Urothelium cell line (cell line): ENCODE measurements around the gene EXOC2.

Source experiments
- DNase-seq: peaks from one replicate; pipeline ENCODE4 v3.0.0; 2011; ENCODE audit warnings: low spot score, mixed read lengths
- FAIRE-seq: peaks from 2 replicates; lab custom pipeline; 2011; peaks lifted over from hg19 to GRCh38; lab: Jason Lieb, UNC

The EXOC2 gene

DNA sequence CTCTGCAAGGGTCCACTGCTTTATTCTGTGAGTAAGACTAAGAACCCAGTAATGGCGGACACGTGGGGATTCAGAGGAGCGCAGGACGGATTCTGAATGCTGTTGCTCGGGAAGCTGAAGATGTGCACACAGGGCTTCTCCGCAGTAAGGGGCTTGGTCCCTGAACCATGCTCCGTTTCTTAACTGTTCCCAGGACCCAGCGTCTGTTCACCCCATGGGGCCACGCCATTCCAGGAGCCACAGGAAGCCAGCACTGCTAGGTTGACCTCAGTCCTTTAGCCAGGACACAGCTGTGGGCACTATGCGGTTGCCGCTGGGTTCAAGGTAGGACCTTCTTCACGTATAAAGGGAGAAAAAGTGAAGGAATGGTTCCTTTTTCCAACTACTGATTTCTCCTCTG, 241.6 kb downstream of the EXOC2 start:
- no peak for DNase-seq

DNA sequence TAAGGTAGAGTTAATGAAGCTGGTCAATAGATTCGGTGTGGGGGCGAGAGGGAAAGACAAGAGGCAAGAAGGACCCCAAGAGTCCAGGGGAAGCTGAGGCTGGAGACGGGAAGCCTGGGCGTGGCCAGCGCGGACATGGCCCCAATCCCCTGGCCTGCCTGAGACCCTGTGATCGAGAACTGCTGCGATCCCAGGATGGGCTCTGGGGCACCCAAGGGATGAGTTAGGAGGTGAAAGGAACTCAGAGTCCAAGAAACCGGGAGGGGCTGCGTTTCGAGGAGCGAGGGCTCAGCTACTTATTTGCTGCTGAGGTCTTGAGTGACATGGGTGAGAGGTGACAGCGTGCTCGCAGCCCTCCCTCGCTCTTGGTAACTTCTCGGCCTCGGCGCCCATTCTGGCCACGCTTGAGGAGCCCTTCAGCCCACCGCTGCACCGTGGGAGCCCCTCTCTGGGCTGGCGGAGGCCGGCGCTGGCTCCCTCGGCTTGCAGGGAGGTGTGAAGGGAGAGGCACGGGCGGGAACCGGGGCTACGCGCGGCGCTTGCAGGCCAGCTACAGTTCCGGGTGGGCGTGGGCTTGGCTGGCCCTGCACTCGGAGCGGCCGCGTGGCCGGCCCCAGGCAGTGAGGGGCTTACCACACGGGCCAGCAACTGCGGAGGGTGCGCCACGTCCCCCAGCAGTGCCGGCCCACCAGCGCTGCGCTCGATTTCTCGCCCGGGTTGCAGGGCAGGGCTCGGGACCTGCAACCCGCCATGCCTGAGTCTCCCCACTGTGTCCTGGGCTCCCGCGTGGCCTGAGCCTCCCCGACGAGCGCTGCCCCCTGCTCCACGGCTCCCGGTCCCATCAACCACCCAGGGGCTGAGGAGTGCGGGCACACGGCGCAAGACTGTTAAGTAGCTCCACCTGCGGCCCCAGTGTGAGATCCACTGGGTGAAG, 243.2 kb downstream of the EXOC2 start:
- DNase-seq (no peak), FAIRE-seq (no peak)

More for the DNA sequence above, 241.6 kb downstream of the EXOC2 start:
- FAIRE-seq: no peak

DNA sequence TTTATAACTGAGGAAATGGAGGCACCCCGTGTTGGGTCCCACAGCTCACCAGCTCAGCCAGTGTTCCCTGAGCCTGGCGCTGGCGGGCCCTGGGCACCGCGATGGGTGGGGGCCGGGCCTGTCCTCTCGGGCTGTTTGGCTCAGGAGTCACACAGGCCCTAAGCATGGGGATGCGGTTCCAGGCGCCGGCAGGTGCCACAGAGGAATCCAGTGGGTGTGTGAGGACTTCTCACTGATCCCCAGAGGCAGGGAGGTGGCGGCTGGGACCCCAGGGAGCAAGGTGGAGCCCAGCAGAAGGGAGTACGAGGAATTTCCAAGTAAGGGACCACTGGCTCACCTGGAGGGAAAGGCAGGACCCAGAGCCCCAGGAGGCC, 243.9 kb downstream of the EXOC2 start:
- no peak for DNase-seq
- no peak for FAIRE-seq

DNA sequence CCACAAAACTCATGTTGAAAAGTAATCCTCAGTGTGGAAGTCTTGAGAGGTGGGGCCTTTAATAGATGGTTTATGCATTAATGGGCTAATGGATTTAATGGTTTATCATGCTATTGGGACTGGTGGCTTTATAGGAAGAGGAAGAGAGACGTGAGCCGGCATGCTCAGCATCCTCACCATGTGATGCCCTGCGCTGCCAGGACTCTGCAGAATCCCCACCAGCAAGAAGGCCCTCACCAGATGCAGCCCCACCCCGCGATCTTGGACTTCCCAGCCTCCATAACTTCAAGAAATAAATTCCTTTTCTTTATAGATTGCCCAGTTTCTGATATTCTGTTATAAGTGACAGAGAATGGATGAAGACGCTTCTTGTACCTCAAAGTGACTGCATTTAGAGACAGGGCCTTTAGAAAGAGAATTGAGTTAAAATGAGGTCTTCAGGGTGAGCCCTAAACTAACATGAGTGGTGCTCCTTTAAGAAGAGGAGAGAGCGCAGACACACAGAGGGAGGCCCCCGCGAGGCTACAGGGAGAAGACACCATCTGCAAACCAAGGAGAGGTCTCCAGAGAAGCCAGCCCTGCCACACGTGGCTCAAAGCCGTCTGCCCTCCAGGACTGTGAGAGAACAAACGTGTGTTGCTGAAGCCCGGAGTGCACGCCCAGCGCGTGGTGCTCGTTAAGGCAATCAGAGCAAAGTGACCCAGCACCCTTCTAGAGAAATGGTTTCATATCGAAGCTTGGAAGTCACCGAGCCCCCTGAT, 244.5 kb downstream of the EXOC2 start:
- FAIRE-seq: no peak
- DNase-seq: no peak

DNA sequence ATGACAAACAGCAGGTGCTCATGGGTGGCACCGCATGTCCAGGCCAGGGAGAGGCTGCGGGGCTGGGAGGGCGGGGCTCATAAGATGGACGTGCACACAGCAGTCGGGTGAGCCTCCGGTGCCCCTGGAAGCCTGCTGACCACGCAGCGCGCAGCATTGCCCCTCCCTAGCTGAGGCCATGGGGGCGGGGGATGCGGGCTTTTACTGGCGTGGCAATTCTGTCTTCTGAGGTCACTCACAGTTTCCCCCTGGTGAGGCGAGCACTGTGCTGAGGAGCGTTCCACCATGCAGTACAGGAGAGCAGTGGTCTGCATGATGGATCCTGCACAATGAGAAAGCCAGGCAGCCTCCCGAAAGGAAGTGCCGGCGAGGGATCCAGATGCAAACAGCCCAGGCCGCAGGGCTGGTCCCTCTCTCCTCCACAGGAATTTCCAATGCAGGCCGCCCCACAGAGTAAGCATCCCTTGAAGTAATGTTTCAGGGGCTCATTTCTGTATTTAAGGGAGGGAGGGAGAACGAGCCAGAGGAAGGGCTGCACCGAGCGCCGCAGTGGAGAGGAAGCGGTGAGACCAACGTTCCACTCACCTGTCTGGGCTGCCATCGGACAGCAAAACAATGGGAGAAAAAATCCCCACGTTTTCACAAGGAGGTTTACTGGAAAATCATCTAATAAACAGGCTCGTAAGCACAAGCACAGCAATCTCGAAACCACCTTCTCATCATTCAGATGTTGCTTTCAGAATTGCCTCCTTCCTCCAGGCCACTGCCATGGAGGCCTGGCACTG, 245.4 kb downstream of the EXOC2 start:
- no peak for FAIRE-seq
- no peak for DNase-seq

DNA sequence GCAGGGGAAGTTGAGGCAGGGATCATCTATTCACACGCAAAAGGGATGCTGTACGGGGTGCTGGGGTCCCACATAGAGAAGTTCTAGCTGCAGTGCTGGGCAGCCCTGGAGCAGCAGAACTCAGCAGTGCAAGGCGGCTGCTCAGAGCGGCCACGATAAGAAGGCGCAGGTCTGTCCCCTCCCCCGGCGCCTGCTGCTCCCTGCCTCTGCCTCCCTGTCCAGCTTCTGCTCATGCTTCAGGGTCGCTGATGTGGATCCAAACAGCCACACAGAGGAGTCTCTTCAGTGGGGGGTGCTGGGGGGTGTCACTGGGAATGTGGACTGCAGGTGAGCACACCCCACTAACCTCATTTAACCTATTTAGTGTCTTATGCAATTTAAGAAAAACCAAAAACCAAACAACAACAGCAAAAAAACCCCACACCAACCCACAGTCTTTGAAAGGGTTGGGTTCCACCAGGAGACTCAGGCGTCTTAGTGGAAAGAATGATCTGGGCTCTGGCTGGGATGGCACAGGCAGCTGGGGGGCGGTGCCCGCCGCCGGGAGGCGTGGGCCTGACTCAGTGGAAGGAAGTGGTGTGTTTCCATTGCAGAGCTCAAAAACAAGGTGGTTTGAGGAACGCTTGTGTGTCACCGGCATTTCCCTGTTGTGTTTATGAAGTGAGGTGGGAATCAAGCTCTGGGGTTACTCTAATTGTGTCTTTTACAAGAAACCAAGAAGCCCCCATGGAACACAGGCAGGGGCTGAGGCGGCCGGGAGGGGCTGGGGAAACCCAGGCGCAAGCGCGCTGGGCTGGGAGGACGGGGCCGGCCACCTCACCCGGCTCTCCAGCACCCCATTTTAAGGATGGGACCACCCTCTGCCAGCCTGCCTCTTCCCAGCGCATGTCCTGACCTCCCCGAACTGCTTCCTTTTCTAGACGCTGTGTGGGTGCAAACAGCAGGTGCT, 246.2 kb downstream of the EXOC2 start:
- no peak for FAIRE-seq
- DNase-seq: no peak

DNA sequence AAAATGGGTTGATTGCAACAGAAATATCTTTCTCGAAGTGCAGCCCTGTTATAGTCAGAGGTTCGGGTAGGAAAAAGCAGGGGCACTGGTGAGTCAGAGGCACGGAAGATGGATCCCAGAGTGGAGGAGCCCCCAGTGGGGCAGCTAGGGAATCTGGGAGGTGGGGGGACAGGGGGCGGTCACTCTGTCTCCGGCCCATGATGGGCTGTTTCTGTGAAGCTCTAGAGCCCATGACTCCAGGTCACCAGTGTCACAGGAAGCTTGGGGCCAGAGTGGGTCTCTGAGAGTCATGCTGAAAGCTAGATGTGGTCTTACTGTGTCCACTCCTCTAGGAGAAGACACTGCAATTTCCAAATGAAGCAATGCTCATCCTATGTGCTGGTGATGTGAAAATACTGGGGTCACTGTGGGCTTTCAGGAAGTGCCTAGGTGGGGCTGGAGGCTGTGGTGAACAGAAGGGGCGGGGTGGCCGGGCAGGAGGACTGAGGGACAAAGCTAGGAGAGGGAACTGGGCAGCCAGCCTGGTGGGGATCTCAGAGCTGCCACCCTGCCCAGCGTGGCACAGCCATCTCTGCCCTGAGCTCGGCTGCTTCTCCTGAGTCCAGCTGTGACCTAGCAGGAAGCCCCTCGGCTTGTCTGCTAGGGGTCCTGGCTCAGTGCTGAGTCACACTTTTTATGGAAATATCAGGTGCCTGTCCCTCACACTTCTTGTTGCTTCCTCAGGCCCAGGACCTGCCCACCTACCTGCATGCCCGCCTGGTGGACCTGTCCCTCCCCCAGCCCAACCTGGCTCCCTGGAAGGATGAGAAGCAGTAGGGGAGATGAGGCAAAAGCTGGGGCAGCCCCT, 247.1 kb downstream of the EXOC2 start:
- FAIRE-seq (no peak), DNase-seq (no peak)

DNA sequence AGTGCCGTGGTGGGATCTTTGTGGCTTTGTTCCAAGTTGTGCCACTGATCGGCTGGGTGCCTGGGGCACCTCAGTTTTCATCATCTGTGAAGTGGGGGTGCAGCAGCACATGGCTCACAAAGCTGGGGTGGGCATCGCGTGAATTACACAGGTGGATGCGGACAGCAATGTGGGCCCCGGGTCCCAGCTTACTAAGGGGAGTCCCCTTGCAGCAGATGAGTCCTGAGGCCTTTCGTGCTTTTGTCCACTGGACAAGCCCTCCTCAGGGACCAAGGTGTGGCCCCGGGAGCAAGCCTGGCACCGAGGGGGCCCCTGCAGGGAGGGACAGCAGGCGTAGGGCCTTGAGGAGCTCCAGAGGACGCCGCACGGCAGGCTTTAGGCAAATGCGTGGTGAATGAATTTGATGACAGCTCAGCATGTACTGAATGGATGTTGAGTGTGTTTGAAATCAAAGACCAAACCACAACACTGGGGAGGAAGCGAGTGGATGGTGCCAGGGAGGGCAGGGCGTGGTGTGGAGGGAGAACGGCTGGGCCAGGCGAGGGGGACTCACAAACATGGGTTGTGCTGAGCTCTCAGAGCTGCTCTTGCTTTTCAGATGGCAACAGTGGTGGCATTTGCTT, 248.2 kb downstream of the EXOC2 start:
- FAIRE-seq: no peak
- DNase-seq: no peak

DNA sequence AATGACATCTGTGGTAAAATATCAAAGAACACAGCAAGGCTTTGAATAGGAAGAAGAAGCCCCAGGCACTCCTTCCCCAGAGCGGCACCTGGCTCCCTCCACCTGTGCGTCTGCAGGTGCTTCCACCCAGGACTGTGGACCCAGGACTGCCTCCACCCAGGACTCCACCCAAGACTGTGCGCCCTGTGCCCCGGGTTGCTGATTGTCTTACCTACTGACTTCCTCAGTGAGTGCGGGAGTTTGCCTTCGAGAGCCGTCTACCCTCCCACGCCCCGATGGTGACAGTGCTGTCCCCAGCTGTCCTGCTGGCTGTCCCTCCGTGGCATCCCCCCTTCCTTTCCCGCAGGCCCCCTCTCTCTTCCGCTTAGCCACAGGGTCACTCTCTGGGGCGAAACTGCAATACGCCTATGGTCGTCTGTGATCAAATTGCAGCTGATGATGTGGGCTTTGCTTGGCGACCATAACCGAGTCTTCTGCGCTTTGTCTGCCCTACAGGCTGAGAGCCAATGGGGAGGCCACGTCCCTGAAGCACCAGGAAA, 249.2 kb downstream of the EXOC2 start:
- DNase-seq: no peak
- FAIRE-seq: no peak

DNA sequence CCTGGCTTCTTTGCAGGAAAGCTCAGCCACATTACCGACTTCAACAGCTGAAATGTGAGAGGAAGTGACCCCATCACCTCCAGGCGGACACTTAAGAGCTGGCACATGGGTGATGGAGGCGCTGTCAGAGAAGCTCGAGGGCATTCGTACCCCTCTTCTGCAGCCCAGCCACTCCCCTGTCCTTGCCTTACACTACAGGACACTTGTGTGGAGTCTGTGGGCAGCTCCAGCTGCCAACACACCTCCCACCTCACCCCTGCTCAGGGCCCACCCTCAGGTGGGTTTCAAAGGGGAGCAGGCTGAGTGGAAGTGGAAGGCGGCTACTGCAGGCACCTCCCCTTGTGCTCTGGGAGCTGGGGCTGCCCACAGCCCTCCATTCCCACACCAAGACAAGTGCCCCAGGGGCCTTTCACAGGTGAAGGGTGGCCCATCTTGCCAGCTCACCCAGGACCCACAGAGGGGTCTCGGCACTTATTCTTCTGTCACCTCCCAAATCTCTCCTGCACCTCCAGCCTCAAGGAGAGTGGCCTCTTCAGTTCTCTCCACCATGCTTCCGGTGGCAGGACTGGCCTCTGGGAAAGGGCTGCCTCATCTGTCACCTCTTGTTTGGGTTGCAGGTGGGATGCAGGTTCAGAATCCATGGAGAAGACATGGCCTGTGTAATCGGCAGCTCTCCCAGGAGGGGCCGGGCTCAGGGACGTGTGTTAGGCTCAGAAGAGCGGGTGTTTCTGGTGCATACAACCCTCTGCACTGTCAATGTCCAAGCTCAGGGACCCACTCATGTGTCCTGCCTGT, 251.6 kb downstream of the EXOC2 start:
- FAIRE-seq (no peak), DNase-seq (no peak)

DNA sequence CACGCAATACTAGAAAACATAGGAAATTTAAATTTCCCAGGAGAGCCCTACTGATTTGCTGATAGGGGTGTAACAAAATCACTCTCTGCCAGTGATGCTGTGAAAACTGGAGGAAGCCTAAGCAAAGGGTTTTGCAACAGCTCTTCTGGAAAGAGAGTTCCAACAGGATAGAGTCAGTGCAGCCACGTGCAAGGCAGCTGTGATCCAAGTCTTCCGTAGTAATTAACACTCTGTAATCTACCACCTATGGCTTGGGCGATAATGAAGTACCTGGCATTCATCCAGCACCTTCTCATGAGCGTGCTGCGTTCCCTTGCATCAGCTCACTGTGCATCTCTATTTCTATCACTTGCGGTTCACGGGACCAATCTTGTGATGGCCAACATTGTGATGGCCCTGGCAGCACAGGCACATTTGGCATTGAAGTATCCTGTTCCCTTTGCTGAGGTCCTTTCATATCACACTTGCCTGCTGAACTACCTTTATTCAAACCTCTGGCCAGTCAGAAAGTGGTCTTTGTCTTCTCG, 253.2 kb downstream of the EXOC2 start:
- DNase-seq (no peak), FAIRE-seq (no peak)

DNA sequence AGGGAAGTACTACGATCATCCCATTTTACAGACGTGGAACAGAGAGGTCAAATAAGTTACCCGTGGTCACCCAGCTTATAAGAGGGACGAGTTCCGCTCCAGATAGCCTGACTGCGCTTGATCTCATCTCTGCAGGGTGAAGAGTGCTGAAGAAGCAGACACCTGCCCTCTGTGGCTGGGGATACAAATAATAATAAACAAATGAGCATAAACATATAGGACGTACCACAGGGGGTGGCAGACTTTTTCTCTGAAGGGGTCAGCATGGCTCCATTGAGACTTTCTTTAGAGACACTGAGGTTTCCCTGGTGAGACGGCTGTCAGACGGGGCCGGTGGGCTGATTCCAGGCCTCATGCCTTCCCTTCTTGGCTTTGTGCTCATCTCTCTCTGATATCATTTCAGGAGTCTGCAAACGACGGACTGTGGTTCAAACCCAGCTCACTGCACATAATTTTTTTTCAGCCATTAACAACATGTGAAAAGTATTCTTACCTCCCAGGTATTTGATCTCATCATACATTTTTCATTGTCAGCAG, 254.2 kb downstream of the EXOC2 start:
- no peak for FAIRE-seq

DNA sequence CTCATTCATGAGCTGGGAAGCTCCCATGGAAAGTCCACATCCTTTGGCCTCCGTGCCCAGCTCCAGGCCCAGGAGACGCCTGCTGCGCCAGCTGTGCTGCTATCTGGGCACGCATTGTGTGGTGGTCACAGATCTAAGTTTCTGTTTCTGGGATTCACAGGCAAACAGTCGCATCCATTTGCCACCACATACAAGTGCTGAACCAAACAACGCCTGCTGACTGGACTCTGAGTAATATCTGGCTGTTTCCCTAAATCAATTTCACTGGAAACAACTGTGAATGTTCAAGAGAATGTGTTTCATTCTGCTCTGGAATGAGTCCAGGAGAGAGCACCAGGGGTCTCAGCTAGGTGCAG, 255.9 kb downstream of the EXOC2 start:
- DNase-seq (no peak), FAIRE-seq (no peak)

More for the DNA sequence above, 254.2 kb downstream of the EXOC2 start:
- no peak for DNase-seq

DNA sequence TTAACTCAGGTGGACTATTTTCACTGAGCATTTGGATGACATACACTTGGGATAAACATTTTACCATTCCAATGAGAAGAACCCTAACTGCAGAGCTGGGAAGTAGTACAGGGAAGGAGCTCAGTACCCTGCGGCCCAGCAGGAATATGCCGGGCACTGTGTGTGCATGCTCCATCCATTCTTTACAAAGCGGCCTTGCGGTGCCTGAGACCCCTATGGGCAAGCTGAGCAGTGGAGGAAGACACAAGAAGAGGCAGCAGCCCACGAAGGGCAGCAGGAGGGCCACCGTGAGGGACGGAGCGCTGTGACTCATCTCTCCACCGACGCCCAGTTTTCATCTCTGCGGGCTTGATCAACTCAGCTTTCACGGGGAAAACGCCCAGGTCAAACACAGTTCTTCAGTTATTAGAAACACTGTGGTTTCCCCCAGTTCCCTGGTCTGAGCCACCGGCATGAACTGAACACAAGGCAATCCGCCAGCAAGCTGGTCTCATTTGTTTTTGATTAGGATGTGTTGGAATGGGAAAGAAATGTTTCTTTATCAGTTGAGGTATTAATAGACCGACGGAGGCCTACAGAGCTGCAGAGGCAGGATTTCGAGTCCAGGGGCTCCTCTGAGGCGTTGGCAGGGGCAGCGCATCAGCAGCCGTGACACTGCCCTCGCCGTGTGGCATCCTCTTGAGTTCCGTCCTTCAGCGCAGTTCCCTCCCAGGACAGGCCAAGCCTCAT, 256.5 kb downstream of the EXOC2 start:
- FAIRE-seq (no peak), DNase-seq (no peak)

DNA sequence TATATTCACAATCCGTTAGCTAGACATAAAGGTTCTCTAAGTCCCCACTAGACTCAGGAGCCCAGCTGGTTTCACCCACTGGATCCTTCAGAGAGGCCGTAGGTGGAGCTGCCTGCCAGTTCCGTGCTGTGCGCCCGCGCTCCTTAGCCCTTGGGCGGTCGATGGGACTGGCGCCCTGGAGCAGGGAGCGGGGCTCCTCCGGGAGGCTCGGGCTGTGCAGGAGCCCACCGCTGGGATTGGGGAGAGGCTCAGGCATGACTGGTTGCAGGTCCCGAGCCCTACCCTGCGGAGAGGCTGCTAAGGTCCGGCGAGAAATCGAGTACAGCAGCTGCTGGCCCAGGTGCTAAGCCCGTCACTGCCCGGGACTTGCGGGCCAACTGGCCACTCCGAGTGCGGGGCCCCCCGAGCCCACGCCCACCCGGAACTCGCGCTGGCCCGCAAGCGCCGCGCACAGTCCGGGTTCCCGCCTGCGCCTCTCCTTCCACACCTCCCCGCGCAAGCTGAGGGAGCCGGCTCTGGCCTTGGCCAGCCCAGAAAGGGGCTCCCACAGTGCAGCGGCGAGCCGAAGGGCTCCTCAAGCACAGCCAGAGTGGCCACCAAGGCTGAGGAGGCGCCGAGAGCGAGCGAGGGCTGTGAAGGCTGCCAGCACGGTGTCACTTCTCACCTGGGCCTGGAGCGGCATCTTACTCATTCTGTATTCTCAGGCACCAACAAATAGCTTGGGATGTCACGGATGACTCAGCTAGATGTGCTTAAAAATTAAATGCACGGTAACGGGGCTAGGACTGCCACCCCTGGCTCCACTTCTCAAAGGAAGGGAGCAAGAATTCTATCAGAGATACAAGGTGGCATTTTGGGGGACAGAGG, 257.3 kb downstream of the EXOC2 start:
- DNase-seq (no peak), FAIRE-seq (no peak)
